Tibial artery (tissue), 4 donors: ENCODE measurements around the gene PCGF5.
"Not testable (repeated sequence)": the region's sequence is repeated elsewhere in the genome, so short reads cannot be mapped to it uniquely, and the experiment has no call there.

Source experiments
- DNase-seq, 2 donors: peaks; one replicate each; pipeline ENCODE4 v3.0.0-alpha.2; 2019
- H3K27ac ChIP-seq, 2 donors: fragments of 200-600 bp; sonication (generic) in 1 of 2; 1 replicate in 1 of 2; 2 replicates in 1 of 2; pipeline ENCODE4 v1.5.1; 2018 to 2019; ENCODE audit warnings: mild to moderate bottlenecking in 1 of 2
- H3K27me3 ChIP-seq, 2 donors: fragments of 200-600 bp; sonication (generic) in 1 of 2; one replicate each; pipeline versions ENCODE4 v1.5.1 to v1.6.0; 2016 to 2019
- H3K36me3 ChIP-seq, 3 donors: fragments of 200-600 bp; sonication (generic) in 2 of 3; one replicate each; pipeline ENCODE4 v1.5.1; 2016 to 2019; ENCODE audit warnings: mild to moderate bottlenecking in 2 of 3
- H3K4me1 ChIP-seq, 4 donors: fragments of 200-600 bp; sonication (generic) in 2 of 4; 1 replicate in 3 of 4; 2 replicates in 1 of 4; pipeline ENCODE4 v1.5.1; 2016 to 2019
- H3K4me3 ChIP-seq, 2 donors: fragments of 200-600 bp; sonication (generic) in 1 of 2; 1 replicate in 1 of 2; 2 replicates in 1 of 2; pipeline ENCODE4 v1.5.1; 2018 to 2019; ENCODE audit warnings: mild to moderate bottlenecking in 2 of 2
- H3K9me3 ChIP-seq, 3 donors: fragments of 200-600 bp; sonication (generic) in 1 of 3; one replicate each; pipeline ENCODE4 v1.5.1; 2016 to 2019
- intact Hi-C: fragments of 100-400 bp; cut with DNase I; formaldehyde crosslinking; loops from one replicate; pipeline ENCODE4 v1.15.0; 2023; ENCODE audit warnings: low total_unique reads
- TF ChIP-seq, protein P1 (sequence below), 2 experiments: fragments of 200-600 bp in 1 of 2; fragments of 450-650 bp in 1 of 2; IDR thresholded peaks; one replicate each; pipeline ENCODE4 v1.5.1; 2017 to 2019; ENCODE audit warnings: antibody characterized with exemption in 2 of 2, mild to moderate bottlenecking in 1 of 2, moderate library complexity in 1 of 2

The PCGF5 gene

DNA sequence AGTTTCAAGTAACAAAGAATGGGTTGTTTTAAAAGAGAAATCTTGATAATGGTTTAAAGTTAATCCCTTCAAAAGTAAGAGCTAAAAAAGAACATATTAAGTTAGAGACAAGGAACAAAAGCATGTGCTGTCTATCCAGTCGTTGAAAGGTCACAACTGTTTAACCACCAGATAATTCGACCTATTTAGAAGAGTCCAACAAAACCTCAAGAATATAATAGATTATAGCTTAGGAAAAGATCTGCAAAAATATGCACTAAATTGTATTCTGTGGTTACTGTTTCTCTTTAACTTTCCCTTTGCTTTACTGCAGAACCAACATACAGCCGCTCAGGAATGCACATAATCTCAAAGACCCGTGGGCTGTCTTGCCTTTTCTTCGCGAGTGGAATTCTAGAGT is 74.9 kb downstream of the PCGF5 start:
- Histone ChIP-seq H3K27ac (no peak overlapping the region), H3K27me3 (no peaks in the 10 kb centered on the region), H3K9me3 (no peaks in the 10 kb centered on the region), H3K4me1 (peaks cover 0 to 7% (median 5%) of the 10 kb centered on the region in 4 donors), H3K4me3 (no peak overlapping the region), H3K36me3 (no peaks in the 10 kb centered on the region)
- TF ChIP-seq, protein P1, sequence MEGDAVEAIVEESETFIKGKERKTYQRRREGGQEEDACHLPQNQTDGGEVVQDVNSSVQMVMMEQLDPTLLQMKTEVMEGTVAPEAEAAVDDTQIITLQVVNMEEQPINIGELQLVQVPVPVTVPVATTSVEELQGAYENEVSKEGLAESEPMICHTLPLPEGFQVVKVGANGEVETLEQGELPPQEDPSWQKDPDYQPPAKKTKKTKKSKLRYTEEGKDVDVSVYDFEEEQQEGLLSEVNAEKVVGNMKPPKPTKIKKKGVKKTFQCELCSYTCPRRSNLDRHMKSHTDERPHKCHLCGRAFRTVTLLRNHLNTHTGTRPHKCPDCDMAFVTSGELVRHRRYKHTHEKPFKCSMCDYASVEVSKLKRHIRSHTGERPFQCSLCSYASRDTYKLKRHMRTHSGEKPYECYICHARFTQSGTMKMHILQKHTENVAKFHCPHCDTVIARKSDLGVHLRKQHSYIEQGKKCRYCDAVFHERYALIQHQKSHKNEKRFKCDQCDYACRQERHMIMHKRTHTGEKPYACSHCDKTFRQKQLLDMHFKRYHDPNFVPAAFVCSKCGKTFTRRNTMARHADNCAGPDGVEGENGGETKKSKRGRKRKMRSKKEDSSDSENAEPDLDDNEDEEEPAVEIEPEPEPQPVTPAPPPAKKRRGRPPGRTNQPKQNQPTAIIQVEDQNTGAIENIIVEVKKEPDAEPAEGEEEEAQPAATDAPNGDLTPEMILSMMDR (IDR thresholded peaks at IDR 0.05), result no peak
- intact Hi-C loops, result loop anchor here (5.0 to 10.0 kb wide), 2 partner anchors 89 to 342 kb away; no protein-coding TSS in a partner anchor
- DNase-seq, result no peak

DNA sequence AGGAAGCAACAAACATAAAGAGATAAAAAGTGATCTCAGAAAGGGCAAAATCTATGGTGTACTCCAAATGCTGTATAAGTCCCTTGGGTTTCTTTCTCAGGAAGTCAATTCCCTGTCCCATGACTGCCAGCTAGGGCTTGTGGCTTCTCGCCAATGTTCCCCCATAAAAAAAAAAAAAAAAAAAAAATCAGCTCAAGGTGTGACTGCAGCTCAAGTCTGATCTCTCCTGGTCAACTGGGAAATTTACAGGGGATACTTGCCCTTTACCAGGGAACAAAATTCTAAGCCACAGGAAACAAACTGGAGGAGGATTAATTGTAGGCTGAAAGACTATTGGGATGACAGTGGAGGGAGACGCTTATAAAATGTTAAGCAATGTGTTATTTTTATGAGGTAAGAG is 76.0 kb downstream of the PCGF5 start:
- H3K4me1 ChIP-seq, result peaks cover 0 to 7% (median 5%) of the 10 kb centered on the region in 4 donors
- H3K4me3 ChIP-seq, result no peak overlapping the region
- no peaks in the 10 kb centered on the region for H3K27me3 ChIP-seq
- no peaks in the 10 kb centered on the region for H3K9me3 ChIP-seq
- H3K27ac ChIP-seq, result no peak overlapping the region
- DNase-seq, result no peak
- intact Hi-C loops, result loop anchor here (5.0 to 10.0 kb wide), 2 partner anchors 88 to 341 kb away; no protein-coding TSS in a partner anchor
- no peaks in the 10 kb centered on the region for H3K36me3 ChIP-seq
- TF ChIP-seq, protein P1 (IDR thresholded peaks at IDR 0.05), result no peak

DNA sequence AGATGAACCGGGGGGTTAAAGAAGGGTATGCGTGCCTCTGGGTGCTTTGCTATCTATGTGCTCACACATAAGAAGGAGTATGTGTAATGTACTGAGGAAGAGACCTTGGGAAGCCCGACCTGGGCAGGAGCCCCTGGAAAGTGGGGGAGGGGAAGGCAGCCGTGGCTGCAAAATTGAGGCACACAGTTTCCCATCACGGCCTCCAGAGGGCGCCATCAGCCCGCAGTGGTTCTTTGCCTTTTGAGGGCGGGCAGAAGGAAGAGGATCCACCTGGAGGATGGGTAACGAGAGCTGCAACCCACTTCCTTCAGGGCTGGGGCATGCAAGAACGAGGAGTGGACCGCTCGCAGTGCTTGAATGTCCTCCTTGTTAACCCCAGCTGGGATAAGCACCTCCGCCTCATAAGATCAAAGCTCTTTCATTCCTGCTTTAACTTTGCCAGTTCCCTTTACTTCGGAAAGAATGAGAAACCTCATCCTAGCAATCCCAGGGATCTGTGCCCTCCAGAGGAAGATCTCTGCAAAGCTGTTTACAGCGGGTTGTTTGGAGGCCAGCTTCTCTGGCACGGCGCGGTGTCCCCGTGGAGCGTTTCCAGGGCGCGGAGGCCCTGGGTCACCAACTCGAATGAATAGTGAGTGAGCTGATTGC is 77.9 kb downstream of the PCGF5 start:
- H3K4me1 ChIP-seq, result peaks cover 0 to 7% (median 5%) of the 10 kb centered on the region in 4 donors
- TF ChIP-seq, protein P1 (IDR thresholded peaks at IDR 0.05), result peak; percentile 96 to 97
- DNase-seq, result peak; percentile 64 to 86
- no peaks in the 10 kb centered on the region for H3K36me3 ChIP-seq
- peak overlapping the region; percentile 41 to 46 for H3K27ac ChIP-seq
- no peaks in the 10 kb centered on the region for H3K9me3 ChIP-seq
- no peaks in the 10 kb centered on the region for H3K27me3 ChIP-seq
- intact Hi-C loops, result loop anchor here (5.0 to 10.0 kb wide), 2 partner anchors 86 to 339 kb away; no protein-coding TSS in a partner anchor
- peak overlapping the region; percentile 40 to 60 for H3K4me3 ChIP-seq

DNA sequence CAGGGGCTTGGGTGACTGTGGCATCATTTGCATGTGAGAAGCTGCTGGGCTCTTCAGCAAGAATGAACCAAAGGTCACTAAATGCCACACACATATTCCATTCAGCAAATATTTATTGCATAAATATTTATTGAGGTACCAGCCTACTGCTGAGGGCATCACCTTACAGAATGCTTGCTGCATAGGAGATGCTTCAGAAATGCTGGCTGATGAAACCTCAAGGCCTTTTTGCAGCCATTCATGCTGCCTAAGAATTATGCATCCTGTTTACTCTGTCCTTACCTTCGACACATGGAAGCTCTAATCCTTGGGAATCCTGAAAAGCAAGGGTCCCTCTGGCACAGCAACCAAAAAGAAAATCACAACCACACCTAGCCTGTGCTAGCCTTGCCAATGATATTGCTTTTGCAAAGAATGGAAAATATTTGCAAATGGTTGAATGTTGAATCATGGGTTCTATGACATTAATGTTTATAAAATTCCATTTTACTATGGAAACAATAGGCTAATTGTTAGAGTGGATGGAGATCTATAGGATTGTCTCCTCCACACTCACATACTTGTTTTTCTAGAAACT is 79.6 kb downstream of the PCGF5 start:
- TF ChIP-seq, protein P1 (IDR thresholded peaks at IDR 0.05), result no peak
- DNase-seq, result no peak
- intact Hi-C loops, result loop anchor here (5.0 to 10.0 kb wide), 2 partner anchors 85 to 337 kb away; no protein-coding TSS in a partner anchor
- Histone ChIP-seq H3K27ac (no peak overlapping the region), H3K4me3 (no peak overlapping the region), H3K4me1 (peaks cover 0 to 7% (median 5%) of the 10 kb centered on the region in 4 donors), H3K36me3 (no peaks in the 10 kb centered on the region), H3K27me3 (no peaks in the 10 kb centered on the region), H3K9me3 (no peaks in the 10 kb centered on the region)

DNA sequence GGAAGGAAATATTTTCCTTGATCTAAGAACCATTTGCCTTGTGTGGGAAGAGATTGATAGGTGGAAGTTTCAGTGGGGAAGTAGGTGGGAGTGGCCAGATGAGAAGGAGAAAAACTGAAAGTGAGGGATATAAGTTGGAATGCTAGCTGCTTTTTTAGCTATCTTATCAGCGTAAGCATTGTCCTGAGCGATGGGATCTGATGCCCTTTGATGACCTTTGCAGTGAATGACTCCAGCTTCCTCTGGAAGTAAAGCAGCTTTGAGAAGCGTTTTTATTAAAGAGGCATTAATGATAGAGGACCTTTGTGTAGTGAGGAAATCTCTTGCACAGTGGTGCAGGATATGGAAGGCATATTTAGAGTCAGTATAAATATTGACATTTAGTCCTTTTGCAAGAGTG is 82.5 kb downstream of the PCGF5 start:
- DNase-seq, H3K9me3 ChIP-seq, H3K36me3 ChIP-seq, intact Hi-C loops, H3K4me3 ChIP-seq, H3K4me1 ChIP-seq, H3K27ac ChIP-seq, H3K27me3 ChIP-seq: not testable (repeated sequence)

DNA sequence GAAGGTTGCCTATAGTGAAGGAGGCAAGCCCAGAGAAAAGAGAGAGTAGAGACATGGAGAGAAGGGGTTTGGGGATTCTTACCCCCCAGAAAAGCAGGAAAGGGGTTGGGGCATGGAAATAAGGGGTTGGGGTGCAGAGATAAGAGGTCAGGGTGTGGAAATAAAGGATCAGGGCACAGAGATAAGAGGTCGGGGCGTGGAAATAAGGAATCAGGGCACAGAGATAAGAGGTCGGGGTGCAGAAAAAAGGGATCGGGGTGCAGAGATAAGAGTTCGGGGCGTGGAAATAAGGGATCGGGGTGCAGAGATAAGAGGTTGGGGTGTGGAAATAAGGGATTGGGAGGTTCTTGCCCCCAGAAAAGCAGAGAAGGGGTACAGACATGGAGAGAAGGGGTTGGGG is 85.5 kb downstream of the PCGF5 start:
- DNase-seq, result not testable (repeated sequence)

More for the DNA sequence above, 85.5 kb downstream of the PCGF5 start:
- intact Hi-C loops, H3K9me3 ChIP-seq, H3K27me3 ChIP-seq, H3K27ac ChIP-seq, H3K36me3 ChIP-seq, H3K4me1 ChIP-seq, H3K4me3 ChIP-seq: not testable (repeated sequence)
